GM12878 (cell line): Measurements from ENCODE around the gene ADM2. TPM values are rescaled to one million over a fixed set of nuclear protein-coding genes. Genes with fewer than 3 reads are reported as not detected.

Source experiments
- PKNOX1 ChIP-seq: fragments of 450-650 bp; IDR thresholded peaks from 2 replicates; pipeline ENCODE4 v1.6.1; 2016; ENCODE audit warnings: mild to moderate bottlenecking
- POLR2AphosphoS5 ChIP-seq: IDR thresholded peaks from 2 replicates; pipeline ENCODE4 v1.6.1; 2011; ENCODE audit warnings: mild to moderate bottlenecking, low read length, inconsistent platforms
- PRDM15 ChIP-seq: fragments of 450-650 bp; formaldehyde crosslinking; IDR thresholded peaks from 2 replicates; pipeline ENCODE4 v1.4.0; 2020; ENCODE audit warnings: mild to moderate bottlenecking, moderate library complexity
- SPI1 ChIP-seq: IDR thresholded peaks from 2 replicates; pipeline ENCODE4 v1.6.1; 2011; ENCODE audit warnings: low read depth, mild to moderate bottlenecking, low read length, moderate library complexity, borderline replicate concordance; ENCODE audit not compliant: insufficient read depth
- ZBTB11 ChIP-seq: fragments of 450-650 bp; formaldehyde crosslinking; IDR thresholded peaks from 2 replicates; pipeline ENCODE4 v1.5.0; 2022; ENCODE audit warnings: mild to moderate bottlenecking, missing genetic modification characterization
- ZNF592 ChIP-seq: fragments of 450-650 bp; IDR thresholded peaks from 2 replicates; pipeline ENCODE4 v1.6.1; 2017; ENCODE audit warnings: mild to moderate bottlenecking, moderate library complexity
- polyA plus RNA-seq, 11 experiments: library from polyadenylated mRNA; depleted of rRNA in 4 of 11; unstranded in 6 of 11; stranded (reverse) in 5 of 11; fragments of >200 nt; fragmentation: Nextera tagmentation in 4 of 11; fragmentation: Illumina TruSeq in 1 of 11; extraction: Ambion mirVana in 4 of 11; extraction: Trizol in 1 of 11; gene quantifications; 1 replicate in 1 of 11; 2 replicates in 10 of 11; pipeline versions ENCODE4 v1.2.1 to v1.2.3, GENCODE V29; 2011 to 2016; ENCODE audit warnings: inconsistent platforms in 2 of 11, missing spikeins in 2 of 11, low read depth in 1 of 11
- total RNA-seq, 4 experiments: library from RNA; depleted of rRNA in 3 of 4; stranded (reverse); fragments of >200 nt in 3 of 4; fragmentation: Illumina TruSeq in 1 of 4; extraction: Trizol in 1 of 4; gene quantifications; 2 replicates each; pipeline versions ENCODE4 v1.2.1 to v1.2.3, GENCODE V29; 2013 to 2021

ADM2 gene
- total and polyA plus RNA-seq, 10 of the 15 experiments (the other 5 are each of a cell fraction or from before 2014, with no cell fraction given) = 0.02 to 0.33 (median 0.12) TPM; not detected in 2

- TF ChIP-seq PKNOX1 = peak; percentile 95
- peak; percentile 73 for TF ChIP-seq POLR2AphosphoS5
- TF ChIP-seq ZBTB11 (CRISPR knock-in tag) = peak; percentile 58; the same call in 1 of the 2 replicates
- peak; percentile 34; the same call in 1 of the 2 replicates for TF ChIP-seq ZNF592
- TF ChIP-seq PRDM15 (CRISPR knock-in tag) = peak; percentile 86; the same call in 1 of the 2 replicates
- TF ChIP-seq SPI1 = 0 out of 2 replicates have a peak, but pooled peaks have one; percentile 18
These were observed 52.7 kb downstream of the ADM2 start (continued) for GRCh38 chr22:50533856-50534711.
